Stimulated activated memory B cell treated with anti-CD40 and anti-IgM and Interleukin-4, amounts not matched to agents 10 μg/mL and 1 μg/mL and 100 μg/mL, for 72 hours (primary cell): ENCODE measurements around the gene CNOT4.

Experiments
- ATAC-seq: fragments of 150-1000 bp; cut with Tn5 transposase; 2 replicates; pipeline ENCODE4 v1.10.0; 2021
- H3K27ac Mint-ChIP-seq: one replicate; pipeline ENCODE4 v1.8.0; 2022; ENCODE audit warnings: mild to moderate bottlenecking, mixed read lengths
- H3K27me3 Mint-ChIP-seq: one replicate; pipeline ENCODE4 v1.8.0; 2022; ENCODE audit warnings: mixed read lengths
- H3K36me3 Mint-ChIP-seq: one replicate; pipeline ENCODE4 v1.8.0; 2022; ENCODE audit warnings: mixed read lengths
- H3K4me1 Mint-ChIP-seq: one replicate; pipeline ENCODE4 v1.8.0; 2022; ENCODE audit warnings: mixed read lengths
- H3K4me3 Mint-ChIP-seq: one replicate; pipeline ENCODE4 v1.8.0; 2022; ENCODE audit warnings: mild to moderate bottlenecking, moderate library complexity, mixed read lengths
- H3K9me3 Mint-ChIP-seq: one replicate; pipeline ENCODE4 v1.8.0; 2022; ENCODE audit warnings: mixed read lengths

The CNOT4 gene

GRCh38 chr7:135409845-135410542 lies 99.9 kb downstream of the CNOT4 start:
- ATAC-seq, result no peak
- Mint-ChIP-seq H3K27ac (no peak overlapping the region), H3K36me3 (peaks cover 29% of the 10 kb centered on the region), H3K4me1 (no peaks in the 10 kb centered on the region), H3K27me3 (no peaks in the 10 kb centered on the region), H3K4me3 (no peak overlapping the region), H3K9me3 (no peaks in the 10 kb centered on the region)

- no peak for ATAC-seq
- H3K4me1 Mint-ChIP-seq, result no peaks in the 10 kb centered on the region
- H3K27me3 Mint-ChIP-seq, result no peaks in the 10 kb centered on the region
Measured at GRCh38 chr7:135407884-135408283, 102.0 kb downstream of the CNOT4 start.

GRCh38 chr7:135406918-135407317 lies 103.0 kb downstream of the CNOT4 start:
- Mint-ChIP-seq H3K4me1 (no peaks in the 10 kb centered on the region), H3K36me3 (peaks cover 22% of the 10 kb centered on the region), H3K27me3 (no peaks in the 10 kb centered on the region), H3K9me3 (no peaks in the 10 kb centered on the region), H3K27ac (no peak overlapping the region), H3K4me3 (no peak overlapping the region)
- no peak for ATAC-seq

More at GRCh38 chr7:135407884-135408283, 102.0 kb downstream of the CNOT4 start:
- H3K4me3 Mint-ChIP-seq, result no peak overlapping the region
- H3K27ac Mint-ChIP-seq, result no peak overlapping the region
- H3K9me3 Mint-ChIP-seq, result no peaks in the 10 kb centered on the region
- H3K36me3 Mint-ChIP-seq, result peaks cover 22% of the 10 kb centered on the region

- Mint-ChIP-seq H3K4me3 (no peak overlapping the region), H3K9me3 (no peaks in the 10 kb centered on the region), H3K36me3 (peaks cover 22% of the 10 kb centered on the region), H3K4me1 (no peaks in the 10 kb centered on the region), H3K27ac (no peak overlapping the region), H3K27me3 (no peaks in the 10 kb centered on the region)
- no peak for ATAC-seq
Measured at GRCh38 chr7:135405969-135406368, 103.9 kb downstream of the CNOT4 start.

- Mint-ChIP-seq H3K9me3 (no peaks in the 10 kb centered on the region), H3K27me3 (no peaks in the 10 kb centered on the region), H3K4me1 (no peaks in the 10 kb centered on the region), H3K36me3 (peaks cover 22% of the 10 kb centered on the region), H3K4me3 (no peak overlapping the region), H3K27ac (no peak overlapping the region)
- ATAC-seq, result no peak
Measured at GRCh38 chr7:135403302-135403701, 106.6 kb downstream of the CNOT4 start.

- peaks cover 54% of the 10 kb centered on the region for H3K36me3 Mint-ChIP-seq
- H3K27ac Mint-ChIP-seq, result no peak overlapping the region
- no peaks in the 10 kb centered on the region for H3K27me3 Mint-ChIP-seq
- no peak overlapping the region for H3K4me3 Mint-ChIP-seq
- no peaks in the 10 kb centered on the region for H3K9me3 Mint-ChIP-seq
- H3K4me1 Mint-ChIP-seq, result no peaks in the 10 kb centered on the region
- ATAC-seq, result no peak
Measured at GRCh38 chr7:135397689-135398088, 112.2 kb downstream of the CNOT4 start.

- H3K9me3 Mint-ChIP-seq, result no peaks in the 10 kb centered on the region
- H3K27ac Mint-ChIP-seq, result no peak overlapping the region
- H3K4me1 Mint-ChIP-seq, result peaks cover 11% of the 10 kb centered on the region
- H3K4me3 Mint-ChIP-seq, result no peak overlapping the region
- H3K27me3 Mint-ChIP-seq, result no peaks in the 10 kb centered on the region
- no peak for ATAC-seq
- peaks cover 59% of the 10 kb centered on the region for H3K36me3 Mint-ChIP-seq
Measured at GRCh38 chr7:135392701-135393100, 117.2 kb downstream of the CNOT4 start.

GRCh38 chr7:135391514-135391913 lies 118.4 kb downstream of the CNOT4 start:
- peaks cover 51% of the 10 kb centered on the region for H3K36me3 Mint-ChIP-seq
- peaks cover 11% of the 10 kb centered on the region for H3K4me1 Mint-ChIP-seq
- no peak overlapping the region for H3K27ac Mint-ChIP-seq
- ATAC-seq, result no peak
- H3K4me3 Mint-ChIP-seq, result no peak overlapping the region
- no peaks in the 10 kb centered on the region for H3K9me3 Mint-ChIP-seq
- no peaks in the 10 kb centered on the region for H3K27me3 Mint-ChIP-seq

- Mint-ChIP-seq H3K4me3 (no peak overlapping the region), H3K27me3 (no peaks in the 10 kb centered on the region), H3K9me3 (no peaks in the 10 kb centered on the region), H3K27ac (no peak overlapping the region), H3K36me3 (peaks cover 48% of the 10 kb centered on the region), H3K4me1 (peaks cover 11% of the 10 kb centered on the region)
- ATAC-seq, result no peak
Measured at GRCh38 chr7:135390829-135391228, 119.1 kb downstream of the CNOT4 start.

- no peaks in the 10 kb centered on the region for H3K9me3 Mint-ChIP-seq
Measured at GRCh38 chr7:135389971-135390370, 119.9 kb downstream of the CNOT4 start.

GRCh38 chr7:135388616-135389015 lies 121.3 kb downstream of the CNOT4 start:
- Mint-ChIP-seq H3K27me3 (no peaks in the 10 kb centered on the region), H3K4me3 (no peak overlapping the region), H3K9me3 (no peaks in the 10 kb centered on the region), H3K36me3 (peaks cover 26% of the 10 kb centered on the region), H3K4me1 (peaks cover 11% of the 10 kb centered on the region), H3K27ac (no peak overlapping the region)
- ATAC-seq, result no peak

More at GRCh38 chr7:135389971-135390370, 119.9 kb downstream of the CNOT4 start:
- H3K27ac Mint-ChIP-seq, result no peak overlapping the region
- no peaks in the 10 kb centered on the region for H3K27me3 Mint-ChIP-seq
- ATAC-seq, result no peak
- H3K36me3 Mint-ChIP-seq, result peaks cover 39% of the 10 kb centered on the region
- H3K4me3 Mint-ChIP-seq, result no peak overlapping the region
- peaks cover 11% of the 10 kb centered on the region for H3K4me1 Mint-ChIP-seq

GRCh38 chr7:135386776-135387175 lies 123.1 kb downstream of the CNOT4 start:
- no peak for ATAC-seq
- Mint-ChIP-seq H3K4me3 (no peak overlapping the region), H3K27me3 (no peaks in the 10 kb centered on the region), H3K9me3 (no peaks in the 10 kb centered on the region), H3K36me3 (peaks cover 11% of the 10 kb centered on the region), H3K4me1 (peaks cover 8% of the 10 kb centered on the region), H3K27ac (no peak overlapping the region)

GRCh38 chr7:135386181-135386580 lies 123.7 kb downstream of the CNOT4 start:
- no peaks in the 10 kb centered on the region for H3K9me3 Mint-ChIP-seq
- H3K4me1 Mint-ChIP-seq, result peaks cover 2% of the 10 kb centered on the region
- H3K36me3 Mint-ChIP-seq, result peaks cover 5% of the 10 kb centered on the region
- ATAC-seq, result no peak
- no peaks in the 10 kb centered on the region for H3K27me3 Mint-ChIP-seq
- no peak overlapping the region for H3K27ac Mint-ChIP-seq
- H3K4me3 Mint-ChIP-seq, result no peak overlapping the region

GRCh38 chr7:135385209-135385608 lies 124.7 kb downstream of the CNOT4 start:
- Mint-ChIP-seq H3K27ac (no peak overlapping the region), H3K36me3 (peaks cover 3% of the 10 kb centered on the region), H3K9me3 (no peaks in the 10 kb centered on the region), H3K4me3 (no peak overlapping the region), H3K4me1 (no peaks in the 10 kb centered on the region), H3K27me3 (no peaks in the 10 kb centered on the region)
- ATAC-seq, result no peak

GRCh38 chr7:135383525-135384175 lies 126.3 kb downstream of the CNOT4 start:
- H3K27ac Mint-ChIP-seq, result no peak overlapping the region
- no peaks in the 10 kb centered on the region for H3K9me3 Mint-ChIP-seq
- H3K36me3 Mint-ChIP-seq, result peaks cover 14% of the 10 kb centered on the region
- ATAC-seq, result no peak
- H3K27me3 Mint-ChIP-seq, result no peaks in the 10 kb centered on the region
- H3K4me3 Mint-ChIP-seq, result no peak overlapping the region
- H3K4me1 Mint-ChIP-seq, result no peaks in the 10 kb centered on the region

- H3K4me3 Mint-ChIP-seq, result no peak overlapping the region
- no peaks in the 10 kb centered on the region for H3K9me3 Mint-ChIP-seq
- no peaks in the 10 kb centered on the region for H3K4me1 Mint-ChIP-seq
- ATAC-seq, result no peak
- H3K27ac Mint-ChIP-seq, result no peak overlapping the region
- H3K27me3 Mint-ChIP-seq, result no peaks in the 10 kb centered on the region
- peaks cover 20% of the 10 kb centered on the region for H3K36me3 Mint-ChIP-seq
Measured at GRCh38 chr7:135382173-135382572, 127.7 kb downstream of the CNOT4 start.
